Stomach smooth muscle (tissue), 2 donors: ENCODE data around the gene KRTAP4-16.
"Not testable (repeated sequence)": the region's sequence is repeated elsewhere in the genome, so short reads cannot be mapped to it uniquely, and the experiment has no call there.

Source experiments
- H3K27ac ChIP-seq: one replicate; pipeline ENCODE4 v1.7.0; 2013; ENCODE audit warnings: mild to moderate bottlenecking, low read length, inconsistent platforms
- H3K27me3 ChIP-seq, 2 donors: one replicate each; pipeline ENCODE4 v1.7.0; 2013; ENCODE audit warnings: low read length in 2 of 2; ENCODE audit not compliant: insufficient read depth in 2 of 2, control insufficient read depth in 1 of 2
- H3K36me3 ChIP-seq, 2 donors: one replicate each; pipeline ENCODE4 v1.7.0; 2013; ENCODE audit warnings: low read length in 2 of 2; ENCODE audit not compliant: control insufficient read depth in 2 of 2, insufficient read depth in 2 of 2
- H3K4me1 ChIP-seq: one replicate; pipeline ENCODE4 v1.7.0; 2013; ENCODE audit warnings: low read length; ENCODE audit not compliant: control insufficient read depth, insufficient read depth
- H3K4me3 ChIP-seq, 2 donors: one replicate each; pipeline ENCODE4 v1.7.0; 2013; ENCODE audit warnings: low read length in 2 of 2
- H3K9ac ChIP-seq, 2 donors: one replicate each; pipeline ENCODE4 v1.7.0; 2013; ENCODE audit warnings: low read length in 2 of 2, mild to moderate bottlenecking in 1 of 2
- H3K9me3 ChIP-seq, 2 donors: one replicate each; pipeline ENCODE4 v1.7.0; 2013; ENCODE audit warnings: low read length in 2 of 2; ENCODE audit not compliant: control insufficient read depth in 2 of 2
- donor health status: healthy.
- donor health status: Pancreatic carcinoma.

The KRTAP4-16 gene

GRCh38 chr17:41057547-41057946 lies 44.5 kb downstream of the KRTAP4-16 start:
- Histone ChIP-seq H3K9me3 (peaks cover 0 to 7% of the 10 kb centered on the region in 2 donors), H3K36me3 (no peaks in the 10 kb centered on the region), H3K9ac (no peak overlapping the region), H3K27me3 (peaks cover 0 to 2% of the 10 kb centered on the region in 2 donors), H3K4me3 (no peak overlapping the region), H3K27ac (no peak overlapping the region), H3K4me1 (no peaks in the 10 kb centered on the region)

- H3K9ac ChIP-seq, H3K4me1 ChIP-seq, H3K9me3 ChIP-seq, H3K36me3 ChIP-seq, H3K27ac ChIP-seq, H3K27me3 ChIP-seq, H3K4me3 ChIP-seq: not testable (repeated sequence)
These were observed 46.9 kb downstream of the KRTAP4-16 start, which contains the start of gene KRTAP2-2 for GRCh38 chr17:41055130-41055529. TSS of gene KRTAP2-2 (minus strand) at chr17:41055230. CDS start at chr17:41055211, 19 bp downstream.

DNA sequence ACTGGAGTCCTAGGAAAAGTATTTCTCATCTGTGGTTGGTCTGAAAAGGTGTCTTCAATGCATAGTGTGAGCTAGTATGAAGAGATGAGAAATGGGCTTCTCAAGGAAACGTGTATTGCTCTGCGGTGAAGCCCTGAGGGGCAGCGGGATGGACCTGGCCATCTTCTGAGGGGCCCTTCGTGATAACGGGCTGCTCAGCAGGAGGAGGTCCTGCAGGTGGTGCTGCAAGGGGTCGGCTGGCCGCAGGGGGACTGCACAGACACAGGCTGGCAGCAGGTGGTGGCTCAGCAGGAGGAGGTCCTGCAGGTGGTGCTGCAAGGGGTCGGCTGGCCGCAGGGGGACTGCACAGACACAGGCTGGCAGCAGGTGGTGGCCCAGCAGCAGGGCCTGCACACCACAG lies 47.5 kb downstream of the KRTAP4-16 start:
- H3K9ac ChIP-seq, H3K27ac ChIP-seq, H3K27me3 ChIP-seq, H3K4me3 ChIP-seq, H3K4me1 ChIP-seq, H3K9me3 ChIP-seq, H3K36me3 ChIP-seq: not testable (repeated sequence)

DNA sequence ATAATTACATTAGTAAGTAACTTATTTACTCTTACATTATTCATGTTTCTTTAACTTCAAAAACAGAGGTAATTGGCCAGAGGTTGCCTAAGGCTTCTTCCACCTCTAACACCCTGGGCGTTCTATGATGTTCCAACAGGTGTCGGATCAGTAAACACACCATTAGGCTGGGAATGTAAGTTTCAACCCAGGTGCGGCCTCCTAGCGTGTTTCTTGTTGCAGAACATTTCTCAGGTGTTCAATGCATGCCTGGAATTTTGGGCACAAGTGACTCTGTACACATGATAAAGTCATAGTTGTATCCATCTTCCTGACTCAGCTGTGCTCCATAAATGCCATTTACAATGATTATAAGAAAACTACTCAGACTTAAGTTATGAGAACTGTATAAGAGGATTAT lies 48.0 kb downstream of the KRTAP4-16 start:
- no peak overlapping the region for H3K27ac ChIP-seq
- no peaks in the 10 kb centered on the region for H3K36me3 ChIP-seq
- no peak overlapping the region for H3K4me3 ChIP-seq
- no peak overlapping the region for H3K9ac ChIP-seq
- peaks cover 0 to 7% of the 10 kb centered on the region in 2 donors for H3K9me3 ChIP-seq
- no peaks in the 10 kb centered on the region for H3K4me1 ChIP-seq
- peaks cover 0 to 4% of the 10 kb centered on the region in 2 donors for H3K27me3 ChIP-seq

DNA sequence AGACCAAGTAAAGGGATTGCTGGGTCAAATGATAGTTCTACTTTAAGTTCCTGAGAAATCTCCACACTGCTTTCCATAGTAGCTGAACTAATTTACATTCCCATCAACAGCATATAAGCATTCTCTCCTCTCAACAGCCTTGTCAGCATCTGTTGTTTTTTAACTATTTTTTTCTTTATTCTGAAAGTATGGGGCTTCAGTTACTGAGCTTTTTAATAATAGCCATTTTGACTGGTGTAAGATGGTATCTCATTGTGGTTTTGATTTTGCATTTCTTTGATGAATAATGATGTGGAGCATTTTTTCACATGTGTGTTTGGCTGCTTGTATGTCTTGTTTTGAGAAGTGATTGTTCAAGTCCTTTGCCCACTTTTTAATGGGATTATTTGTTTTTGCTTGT lies 49.4 kb downstream of the KRTAP4-16 start:
- Histone ChIP-seq H3K36me3 (no peaks in the 10 kb centered on the region), H3K27me3 (peaks cover 3 to 4% of the 10 kb centered on the region in 2 donors), H3K9me3 (peaks cover 0 to 4% of the 10 kb centered on the region in 2 donors), H3K4me3 (no peak overlapping the region), H3K4me1 (no peaks in the 10 kb centered on the region), H3K9ac (no peak overlapping the region), H3K27ac (no peak overlapping the region)
